ENCODE results near the gene POMGNT2. TPM values are rescaled to one million over a fixed set of nuclear protein-coding genes. Genes with fewer than 3 reads are reported as not detected.

The POMGNT2 gene
- polyA plus RNA-seq, 1 of the 3 experiments (the other 2 are of a cell fraction): 20.6 TPM

- TF ChIP-seq RFX5 (IDR thresholded peaks at IDR 0.05; ENCODE audit: low read length): no peak
- no peak for TF ChIP-seq NRF1 (IDR thresholded peaks at IDR 0.05; ENCODE audit: low read depth, low read length)
- no peak for TF ChIP-seq FOXM1 (IDR thresholded peaks at IDR 0.05; ENCODE audit: low read depth)
- TF ChIP-seq TCF12 (IDR thresholded peaks at IDR 0.05): no peak
- no peak for TF ChIP-seq TAF1 (IDR thresholded peaks at IDR 0.05; ENCODE audit: borderline replicate concordance, low read depth, low read length)
- TF ChIP-seq IRF3 (IDR thresholded peaks at IDR 0.05; ENCODE audit: low read depth, low read length): no peak
Observed at GRCh38 chr3:43075904-43076661, 29.8 kb downstream of the POMGNT2 start (continued).

- Histone ChIP-seq H3K9me3 (no peaks in the 10 kb centered on the region), H3K9me2 (no peaks in the 10 kb centered on the region), H3K79me2 (ENCODE audit: insufficient read depth) (no peaks in the 10 kb centered on the region), H3F3A (replicated peaks; ENCODE audit: insufficient read depth) (no peaks in the 10 kb centered on the region), H3K27me3 (ENCODE audit: insufficient read depth) (no peaks in the 10 kb centered on the region), H3K36me3 (replicated peaks in 1 of 2; ENCODE audit: control insufficient read depth in 1 of 2, insufficient read depth in 2 of 2, low read length in 1 of 2) (no peaks in the 10 kb centered on the region), H3K4me2 (no peak overlapping the region), H3K27ac (ENCODE audit: low read depth in 2 of 2, low read length in 1 of 2) (no peak overlapping the region), H3K9ac (no peak overlapping the region), H4K20me1 (ENCODE audit: insufficient read depth) (no peaks in the 10 kb centered on the region), H3K4me3 (ENCODE audit: low read depth in 2 of 2, low read length in 1 of 2) (no peak overlapping the region), H2AFZ (ENCODE audit: low read depth) (no peak overlapping the region), H3K4me1 (ENCODE audit: control insufficient read depth in 1 of 2, insufficient read depth in 2 of 2, low read depth in 1 of 2, low read length in 1 of 2) (peaks cover 0 to 16% of the 10 kb centered on the region in 2 experiments; a peak in 1 of 4 replicates)
- DNase-seq: no peak
- TF ChIP-seq SIN3A (IDR thresholded peaks at IDR 0.05; ENCODE audit: borderline replicate concordance, low read depth, low read length) (no peak), EZH2phosphoT487 (IDR thresholded peaks at IDR 0.05; ENCODE audit: borderline replicate concordance, low read depth) (no peak), CHD2 (IDR thresholded peaks at IDR 0.05; ENCODE audit: low read length, partially characterized antibody) (no peak), RXRA (IDR thresholded peaks at IDR 0.05; ENCODE audit: borderline replicate concordance, low read depth) (no peak), POLR2AphosphoS5 (IDR thresholded peaks at IDR 0.05; ENCODE audit: low read depth, low read length) (no peak), CTCF (IDR thresholded peaks at IDR 0.05) (no peak), TAF1 (IDR thresholded peaks at IDR 0.05; ENCODE audit: borderline replicate concordance, low read depth, low read length) (no peak), MXI1 (IDR thresholded peaks at IDR 0.05; ENCODE audit: low read depth, low read length) (no peak), TCF12 (IDR thresholded peaks at IDR 0.05) (no peak), PBX3 (IDR thresholded peaks at IDR 0.05) (no peak), MEF2A (IDR thresholded peaks at IDR 0.05; ENCODE audit: borderline replicate concordance, low read depth) (no peak), FOSL2 (IDR thresholded peaks at IDR 0.05; ENCODE audit: borderline replicate concordance, low read depth) (no peak), NFIC (IDR thresholded peaks at IDR 0.05; ENCODE audit: borderline replicate concordance) (no peak), FOXJ3 (CRISPR knock-in tag; IDR thresholded peaks at IDR 0.05) (no peak), IRF3 (IDR thresholded peaks at IDR 0.05; ENCODE audit: low read depth, low read length) (no peak), MAX (IDR thresholded peaks at IDR 0.05; ENCODE audit: low read depth) (no peak)
- ChIA-PET POLR2A (no interaction called here), CTCF (no interaction called here)
- WGBS (ENCODE audit: low lambda C conversion rate): 84% methylated on average over 5 of the region's 5 CpGs
Observed at GRCh38 chr3:43074901-43075689, 30.8 kb downstream of the POMGNT2 start.
